ENCODE measurements around the gene PEDS1. TPM values are rescaled to one million over a fixed set of nuclear protein-coding genes. Genes with fewer than 3 reads are reported as not detected.
A peak's percentile ranks its signal among the peaks of the same experiment; 100 is the strongest.

PEDS1 gene
- total RNA-seq, 2 experiments from 2014 or later, result 30.3 to 32.3 TPM

- ChIA-PET CTCF (no interaction called here), POLR2A (interaction anchor here (0.7 kb wide), 1 partner anchor 16 kb away, joined by 3 read pairs; no protein-coding TSS in a partner anchor)
- H3K27ac Mint-ChIP-seq, result peak overlapping the region; percentile 35
- peaks cover 1% of the 10 kb centered on the region for H3K9me3 Mint-ChIP-seq
- no peak for DNase-seq
- peaks cover 23% of the 10 kb centered on the region for H3K36me3 Mint-ChIP-seq (ENCODE audit: low read depth)
- H3K4me3 Mint-ChIP-seq, result peak overlapping the region; percentile 96
- peaks cover 28% of the 10 kb centered on the region for H3K4me1 Mint-ChIP-seq
- no peaks in the 10 kb centered on the region for H3K27me3 Mint-ChIP-seq
Measured at GRCh38 chr20:50194422-50194830, 40.9 kb upstream of the PEDS1 start.

GRCh38 chr20:50193836-50194421 lies 40.4 kb upstream of the PEDS1 start:
- peaks cover 28% of the 10 kb centered on the region for H3K4me1 Mint-ChIP-seq
- H3K36me3 Mint-ChIP-seq (ENCODE audit: low read depth), result peaks cover 23% of the 10 kb centered on the region
- H3K27me3 Mint-ChIP-seq, result no peaks in the 10 kb centered on the region
- ChIA-PET CTCF (no interaction called here), POLR2A (no interaction called here)
- DNase-seq, result no peak
- H3K4me3 Mint-ChIP-seq, result peak overlapping the region; percentile 96
- no peaks in the 10 kb centered on the region for H3K9me3 Mint-ChIP-seq
- H3K27ac Mint-ChIP-seq, result peak overlapping the region; percentile 99

GRCh38 chr20:50193199-50193835 lies 39.8 kb upstream of the PEDS1 start:
- Mint-ChIP-seq H3K36me3 (ENCODE audit: low read depth) (peaks cover 23% of the 10 kb centered on the region), H3K27me3 (no peaks in the 10 kb centered on the region), H3K4me3 (peak overlapping the region; percentile 96), H3K27ac (peak overlapping the region; percentile 99), H3K9me3 (no peaks in the 10 kb centered on the region), H3K4me1 (peaks cover 28% of the 10 kb centered on the region)
- ChIA-PET POLR2A (no interaction called here), CTCF (no interaction called here)
- DNase-seq, result no peak

- Mint-ChIP-seq H3K36me3 (ENCODE audit: low read depth) (peaks cover 23% of the 10 kb centered on the region), H3K27me3 (no peaks in the 10 kb centered on the region), H3K4me1 (peaks cover 28% of the 10 kb centered on the region), H3K4me3 (peak overlapping the region; percentile 96), H3K9me3 (no peaks in the 10 kb centered on the region), H3K27ac (peak overlapping the region; percentile 99)
- CTCF ChIA-PET, result interaction anchor here (2.0 to 5.7 kb wide), 3 partner anchors 10 to 272 kb away, joined by 6 to 82 read pairs (median 11); no protein-coding TSS in a partner anchor
- DNase-seq, result peak; percentile 87
- POLR2A ChIA-PET, result interaction anchor here (0.7 to 2.4 kb wide), 11 partner anchors 93 to 387 kb away, joined by 3 to 15 read pairs (median 5); no protein-coding TSS in a partner anchor
Measured at GRCh38 chr20:50192364-50193198, 39.1 kb upstream of the PEDS1 start.

GRCh38 chr20:50191544-50192363 lies 38.2 kb upstream of the PEDS1 start:
- peak overlapping the region; percentile 99 for H3K27ac Mint-ChIP-seq
- ChIA-PET CTCF (interaction anchor here (0.7 to 5.7 kb wide), 10 partner anchors 10 to 603 kb away, joined by 3 to 82 read pairs (median 6); partner anchors contain the start of gene BCAS4), POLR2A (interaction anchor here (0.7 to 2.4 kb wide), 22 partner anchors 11 to 388 kb away, joined by 3 to 15 read pairs (median 4); no protein-coding TSS in a partner anchor)
- H3K4me3 Mint-ChIP-seq, result peak overlapping the region; percentile 96
- H3K4me1 Mint-ChIP-seq, result peaks cover 28% of the 10 kb centered on the region
- peak; percentile 70 for DNase-seq
- no peaks in the 10 kb centered on the region for H3K9me3 Mint-ChIP-seq
- peaks cover 23% of the 10 kb centered on the region for H3K36me3 Mint-ChIP-seq (ENCODE audit: low read depth)
- H3K27me3 Mint-ChIP-seq, result no peaks in the 10 kb centered on the region

GRCh38 chr20:50191065-50191543 lies 37.6 kb upstream of the PEDS1 start:
- peak overlapping the region; percentile 70 for H3K27ac Mint-ChIP-seq
- DNase-seq, result peak; percentile 74
- peak overlapping the region; percentile 64 for H3K4me3 Mint-ChIP-seq
- peaks cover 33% of the 10 kb centered on the region for H3K4me1 Mint-ChIP-seq
- ChIA-PET CTCF (interaction anchor here (0.7 to 5.7 kb wide), 10 partner anchors 9 to 604 kb away, joined by 3 to 82 read pairs (median 6); partner anchors contain the start of gene BCAS4), POLR2A (interaction anchor here (0.7 to 2.4 kb wide), 20 partner anchors 11 to 388 kb away, joined by 3 to 15 read pairs (median 4); no protein-coding TSS in a partner anchor)
- peaks cover 23% of the 10 kb centered on the region for H3K36me3 Mint-ChIP-seq (ENCODE audit: low read depth)
- peaks cover 1% of the 10 kb centered on the region for H3K27me3 Mint-ChIP-seq
- no peaks in the 10 kb centered on the region for H3K9me3 Mint-ChIP-seq

DNA sequence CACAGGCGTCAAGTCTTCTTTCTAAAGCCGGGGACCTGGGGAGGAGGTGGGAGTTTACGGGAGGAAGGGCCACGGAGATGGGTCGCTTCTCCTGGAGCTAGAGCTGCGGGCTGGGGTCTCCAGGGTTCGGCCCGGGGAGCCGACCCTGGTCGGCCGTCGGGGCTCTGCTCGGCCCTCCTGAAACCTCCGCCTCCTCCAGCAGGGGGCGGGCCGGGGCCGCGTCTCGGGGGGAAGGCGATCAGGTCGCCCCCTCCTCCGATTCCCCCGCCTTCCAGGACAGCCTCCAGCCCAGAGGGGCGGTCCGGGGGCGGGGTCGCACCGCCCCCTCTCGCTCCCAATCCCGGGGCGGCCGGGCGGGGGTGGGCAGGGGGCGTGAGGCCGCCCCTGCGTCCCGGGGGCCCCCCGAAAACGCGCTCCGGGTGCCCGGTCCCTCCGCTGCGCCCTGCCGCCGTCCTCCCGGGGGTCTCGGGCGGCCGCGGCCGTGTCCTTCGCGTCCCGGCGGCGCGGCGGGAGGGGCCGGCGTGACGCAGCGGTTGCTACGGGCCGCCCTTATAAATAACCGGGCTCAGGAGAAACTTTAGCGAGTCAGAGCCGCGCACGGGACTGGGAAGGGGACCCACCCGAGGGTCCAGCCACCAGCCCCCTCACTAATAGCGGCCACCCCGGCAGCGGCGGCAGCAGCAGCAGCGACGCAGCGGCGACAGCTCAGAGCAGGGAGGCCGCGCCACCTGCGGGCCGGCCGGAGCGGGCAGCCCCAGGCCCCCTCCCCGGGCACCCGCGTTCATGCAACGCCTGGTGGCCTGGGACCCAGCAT lies 36.9 kb upstream of the PEDS1 start, which contains the start of gene CEBPB:
TSS of gene CEBPB (plus strand) at position 580 of the 814 bp plus-strand sequence. CDS start at position 784, 204 bp downstream.
- peaks cover 8% of the 10 kb centered on the region for H3K27me3 Mint-ChIP-seq
- no peaks in the 10 kb centered on the region for H3K9me3 Mint-ChIP-seq
- peak; percentile 87 for DNase-seq
- CTCF ChIA-PET, result interaction anchor here (0.7 to 5.7 kb wide), 10 partner anchors 8 to 604 kb away, joined by 3 to 82 read pairs (median 6); partner anchors contain the start of gene BCAS4
- H3K4me1 Mint-ChIP-seq, result peaks cover 34% of the 10 kb centered on the region
- peak within 1 kb of the TSS; percentile 91 for H3K27ac Mint-ChIP-seq
- H3K36me3 Mint-ChIP-seq (ENCODE audit: low read depth), result peaks cover 23% of the 10 kb centered on the region
- peak within 1 kb of the TSS; percentile 81 for H3K4me3 Mint-ChIP-seq
- POLR2A ChIA-PET, result interaction anchor here (0.7 to 2.4 kb wide), 17 partner anchors 12 to 389 kb away, joined by 3 to 15 read pairs (median 4); no protein-coding TSS in a partner anchor

DNA sequence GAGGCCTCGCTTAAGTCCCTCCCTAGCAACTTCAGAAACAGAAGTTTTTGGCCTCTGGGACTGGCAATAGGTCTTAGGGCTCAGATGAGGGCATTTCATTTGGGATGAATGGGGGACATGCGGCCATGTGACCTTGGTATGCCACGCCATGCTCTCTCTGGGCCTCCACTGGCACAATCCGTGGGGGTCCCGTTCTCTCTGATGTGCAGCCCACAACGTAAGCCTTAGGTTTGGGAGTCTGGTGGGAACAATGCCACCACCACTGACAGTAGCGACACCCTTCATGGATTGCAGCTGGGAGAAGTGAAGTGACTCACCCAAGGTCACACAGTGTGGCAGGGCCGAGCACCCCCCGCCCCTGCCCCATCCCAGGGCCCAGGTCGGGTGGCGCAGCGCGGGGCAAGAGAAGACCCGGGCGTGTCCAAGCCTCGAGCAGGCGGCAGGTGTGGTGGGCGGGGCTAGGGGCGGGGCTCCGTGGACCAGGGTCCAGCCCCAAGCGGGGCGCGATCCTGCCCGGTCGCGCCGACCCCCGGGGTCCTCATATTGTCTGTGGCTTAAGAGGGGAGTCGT lies 36.2 kb upstream of the PEDS1 start:
- H3K9me3 Mint-ChIP-seq, result no peaks in the 10 kb centered on the region
- ChIA-PET POLR2A (interaction anchor here (1.0 to 2.4 kb wide), 2 partner anchors 274 to 294 kb away, joined by 4 to 14 read pairs; no protein-coding TSS in a partner anchor), CTCF (interaction anchor here (1.2 to 5.7 kb wide), 3 partner anchors 275 to 605 kb away, joined by 3 to 82 read pairs (median 6); partner anchors contain the start of gene BCAS4)
- peaks cover 29% of the 10 kb centered on the region for H3K4me1 Mint-ChIP-seq
- H3K27me3 Mint-ChIP-seq, result peaks cover 12% of the 10 kb centered on the region
- peaks cover 20% of the 10 kb centered on the region for H3K36me3 Mint-ChIP-seq (ENCODE audit: low read depth)
- peak overlapping the region; percentile 35 for H3K27ac Mint-ChIP-seq
- peak; percentile 39 for DNase-seq
- peak overlapping the region; percentile 56 for H3K4me3 Mint-ChIP-seq

- ChIA-PET CTCF (interaction anchor here (0.6 to 5.7 kb wide), 4 partner anchors 10 to 447 kb away, joined by 3 to 82 read pairs (median 4); no protein-coding TSS in a partner anchor), POLR2A (no interaction called here)
- H3K9me3 Mint-ChIP-seq, result no peaks in the 10 kb centered on the region
- H3K27ac Mint-ChIP-seq, result no peak overlapping the region
- peaks cover 24% of the 10 kb centered on the region for H3K4me1 Mint-ChIP-seq
- no peak for DNase-seq
- peak overlapping the region; percentile 21 for H3K4me3 Mint-ChIP-seq
- peaks cover 16% of the 10 kb centered on the region for H3K27me3 Mint-ChIP-seq
- H3K36me3 Mint-ChIP-seq (ENCODE audit: low read depth), result peaks cover 17% of the 10 kb centered on the region
Measured at GRCh38 chr20:50188879-50189680, 35.6 kb upstream of the PEDS1 start.

GRCh38 chr20:50188287-50188688 lies 34.8 kb upstream of the PEDS1 start:
- POLR2A ChIA-PET, result interaction anchor here (1.1 to 1.5 kb wide), 3 partner anchors 34 to 276 kb away, joined by 3 read pairs; no protein-coding TSS in a partner anchor
- peak overlapping the region; percentile 21 for H3K4me3 Mint-ChIP-seq
- peaks cover 19% of the 10 kb centered on the region for H3K27me3 Mint-ChIP-seq

More at GRCh38 chr20:50188287-50188688, 34.8 kb upstream of the PEDS1 start:
- Mint-ChIP-seq H3K9me3 (no peaks in the 10 kb centered on the region), H3K4me1 (peaks cover 16% of the 10 kb centered on the region), H3K36me3 (ENCODE audit: low read depth) (peaks cover 12% of the 10 kb centered on the region), H3K27ac (no peak overlapping the region)
- CTCF ChIA-PET, result interaction anchor here (0.6 to 5.7 kb wide), 6 partner anchors 10 to 447 kb away, joined by 3 to 82 read pairs (median 4); no protein-coding TSS in a partner anchor
- DNase-seq, result no peak

All from activated CD4-positive, alpha-beta memory T cell treated with anti-CD3 and anti-CD28 coated beads, Interleukin-2, amount 10 ng/mL, durations not matched to agents 7 days and 5 days (primary cell).